ENCODE measurements around the gene CLRN3. TPM values are rescaled to one million over a fixed set of nuclear protein-coding genes. Genes with fewer than 3 reads are reported as not detected.

The CLRN3 gene
- total RNA-seq, 1 experiment from 2014 or later: 0.52 TPM

- Mint-ChIP-seq H3K36me3 (ENCODE audit: insufficient read depth, unreplicated experiment) (no peaks in the 10 kb centered on the region), H3K4me3 (ENCODE audit: low read depth, unreplicated experiment) (no peak overlapping the region), H3K9me3 (ENCODE audit: low read depth, unreplicated experiment) (peaks cover 4% of the 10 kb centered on the region), H3K27ac (ENCODE audit: unreplicated experiment) (no peak overlapping the region), H3K27me3 (ENCODE audit: unreplicated experiment) (peaks cover 76% of the 10 kb centered on the region), H3K4me1 (ENCODE audit: low read depth, unreplicated experiment) (peaks cover 3% of the 10 kb centered on the region)
- no peak for TF ChIP-seq CTCF (IDR thresholded peaks at IDR 0.05; ENCODE audit: unreplicated experiment)
- intact Hi-C loops (cut with micrococcal nuclease; ENCODE audit: unreplicated experiment): no loop called here
- BruUV-seq (replicated peaks): no TSS peak
- CTCF ChIA-PET: no interaction called here
- DNase-seq: no peak
Observed at GRCh38 chr10:127867805-127868204, 24.9 kb downstream of the CLRN3 start.

GRCh38 chr10:127866276-127867013 is 26.3 kb downstream of the CLRN3 start:
- intact Hi-C loops (cut with micrococcal nuclease; ENCODE audit: unreplicated experiment): no loop called here
- Mint-ChIP-seq H3K9me3 (ENCODE audit: low read depth, unreplicated experiment) (peaks cover 4% of the 10 kb centered on the region), H3K36me3 (ENCODE audit: insufficient read depth, unreplicated experiment) (no peaks in the 10 kb centered on the region), H3K4me3 (ENCODE audit: low read depth, unreplicated experiment) (no peak overlapping the region), H3K27ac (ENCODE audit: unreplicated experiment) (no peak overlapping the region), H3K4me1 (ENCODE audit: low read depth, unreplicated experiment) (no peaks in the 10 kb centered on the region), H3K27me3 (ENCODE audit: unreplicated experiment) (peaks cover 83% of the 10 kb centered on the region)
- no peak for DNase-seq
- no peak for TF ChIP-seq CTCF (IDR thresholded peaks at IDR 0.05; ENCODE audit: unreplicated experiment)
- CTCF ChIA-PET: no interaction called here
- no TSS peak for BruUV-seq (replicated peaks)

GRCh38 chr10:127863231-127863825 is 29.4 kb downstream of the CLRN3 start:
- no peak for DNase-seq
- Mint-ChIP-seq H3K4me1 (ENCODE audit: low read depth, unreplicated experiment) (no peaks in the 10 kb centered on the region), H3K4me3 (ENCODE audit: low read depth, unreplicated experiment) (no peak overlapping the region), H3K36me3 (ENCODE audit: insufficient read depth, unreplicated experiment) (no peaks in the 10 kb centered on the region), H3K27me3 (ENCODE audit: unreplicated experiment) (peaks cover 52% of the 10 kb centered on the region), H3K9me3 (ENCODE audit: low read depth, unreplicated experiment) (peaks cover 4% of the 10 kb centered on the region), H3K27ac (ENCODE audit: unreplicated experiment) (no peak overlapping the region)
- no peak for TF ChIP-seq CTCF (IDR thresholded peaks at IDR 0.05; ENCODE audit: unreplicated experiment)
- CTCF ChIA-PET: no interaction called here
- no TSS peak for BruUV-seq (replicated peaks)
- intact Hi-C loops (cut with micrococcal nuclease; ENCODE audit: unreplicated experiment): no loop called here

- peaks cover 45% of the 10 kb centered on the region for H3K27me3 Mint-ChIP-seq (ENCODE audit: unreplicated experiment)
- CTCF ChIA-PET: no interaction called here
- H3K9me3 Mint-ChIP-seq (ENCODE audit: low read depth, unreplicated experiment): peaks cover 4% of the 10 kb centered on the region
- no peaks in the 10 kb centered on the region for H3K36me3 Mint-ChIP-seq (ENCODE audit: insufficient read depth, unreplicated experiment)
- H3K27ac Mint-ChIP-seq (ENCODE audit: unreplicated experiment): no peak overlapping the region
- no peak overlapping the region for H3K4me3 Mint-ChIP-seq (ENCODE audit: low read depth, unreplicated experiment)
- TF ChIP-seq CTCF (IDR thresholded peaks at IDR 0.05; ENCODE audit: unreplicated experiment): no peak
- BruUV-seq (replicated peaks): no TSS peak
- no peak for DNase-seq
- intact Hi-C loops (cut with micrococcal nuclease; ENCODE audit: unreplicated experiment): no loop called here
- H3K4me1 Mint-ChIP-seq (ENCODE audit: low read depth, unreplicated experiment): no peaks in the 10 kb centered on the region
Observed at GRCh38 chr10:127860592-127860991, 32.1 kb downstream of the CLRN3 start.

All from Calu3 (cell line).